GM19035 (cell line): ENCODE data around the gene MATK.
"Not testable (repeated sequence)": the region's sequence is repeated elsewhere in the genome, so short reads cannot be mapped to it uniquely, and the experiment has no call there.

Experiments used
- ATAC-seq: cut with Tn5 transposase; IDR thresholded peaks from one replicate; pipeline ENCODE4 v1.9.1; 2021; ENCODE audit not compliant: unreplicated experiment

MATK gene

DNA sequence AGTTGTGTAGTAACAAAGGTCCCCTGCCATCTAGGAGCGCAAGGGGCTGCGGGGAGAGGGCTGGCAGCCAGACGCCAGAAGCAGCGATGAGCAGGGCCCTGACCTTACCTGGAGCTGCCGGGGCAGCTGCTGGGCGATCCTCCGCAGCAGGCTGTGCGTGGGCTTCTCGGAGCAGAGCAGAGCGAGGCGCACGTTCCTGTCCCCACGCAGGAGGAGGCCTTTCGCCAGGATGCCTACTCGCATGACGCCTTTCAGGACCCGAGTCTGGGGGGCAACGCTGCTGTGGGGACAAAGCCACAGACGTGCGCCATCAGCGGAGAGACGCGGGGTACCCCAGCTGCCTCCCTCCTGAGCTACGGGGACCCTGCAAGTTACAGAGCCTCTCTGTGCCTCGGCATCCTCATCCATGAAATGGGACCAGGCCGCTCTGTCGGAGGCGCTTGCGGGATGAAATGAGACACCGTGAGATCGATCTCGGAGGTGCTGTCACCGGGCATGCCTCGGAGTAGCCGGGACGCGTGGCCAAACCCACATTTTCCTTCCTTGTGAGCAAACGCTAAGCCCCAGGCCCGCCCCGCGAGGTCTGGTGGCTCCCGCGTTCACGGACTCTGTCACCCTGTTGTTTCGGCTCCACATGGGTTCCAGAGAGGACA, 30.5 kb upstream of the MATK start:
- no peak for ATAC-seq

DNA sequence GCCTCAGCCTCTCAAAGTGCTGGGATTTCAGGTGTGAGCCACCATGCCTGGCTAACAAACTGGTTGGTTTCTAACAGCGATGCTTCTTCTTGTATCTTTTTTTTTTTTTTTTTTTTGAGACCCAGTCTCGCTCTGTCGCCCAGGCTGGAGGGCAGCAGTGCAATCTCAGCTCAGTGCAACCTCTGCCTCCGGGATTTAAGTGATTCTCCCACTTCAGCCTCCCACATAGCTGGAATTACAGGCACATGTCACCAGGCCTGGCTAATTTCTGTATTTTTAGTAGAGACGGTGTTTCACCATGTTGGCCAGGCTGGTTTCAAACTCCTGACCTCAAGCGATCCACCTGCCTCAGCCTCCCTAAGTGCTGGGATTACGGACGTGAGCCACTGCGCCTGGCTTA, 30.0 kb upstream of the MATK start:
- not testable (repeated sequence) for ATAC-seq

DNA sequence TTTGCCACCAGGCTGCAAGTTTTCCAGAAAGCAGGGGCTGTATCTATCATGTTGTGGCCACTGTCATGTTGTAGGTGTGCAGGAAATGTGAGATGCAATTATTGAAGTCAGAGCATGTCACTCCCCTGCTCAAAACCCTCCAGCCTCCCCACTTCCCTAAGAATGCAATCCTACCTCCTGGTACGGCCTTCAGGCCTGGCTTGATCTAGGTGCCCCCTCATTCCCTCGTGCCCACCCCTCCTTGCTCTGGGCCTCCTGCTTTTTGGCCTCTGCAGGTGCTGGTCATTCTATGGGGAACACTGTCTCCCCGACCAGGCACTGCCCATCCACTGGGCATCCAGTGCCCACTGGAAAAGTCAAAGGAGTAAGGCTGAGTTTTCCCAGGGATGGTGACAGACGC, 28.5 kb upstream of the MATK start:
- no peak for ATAC-seq

DNA sequence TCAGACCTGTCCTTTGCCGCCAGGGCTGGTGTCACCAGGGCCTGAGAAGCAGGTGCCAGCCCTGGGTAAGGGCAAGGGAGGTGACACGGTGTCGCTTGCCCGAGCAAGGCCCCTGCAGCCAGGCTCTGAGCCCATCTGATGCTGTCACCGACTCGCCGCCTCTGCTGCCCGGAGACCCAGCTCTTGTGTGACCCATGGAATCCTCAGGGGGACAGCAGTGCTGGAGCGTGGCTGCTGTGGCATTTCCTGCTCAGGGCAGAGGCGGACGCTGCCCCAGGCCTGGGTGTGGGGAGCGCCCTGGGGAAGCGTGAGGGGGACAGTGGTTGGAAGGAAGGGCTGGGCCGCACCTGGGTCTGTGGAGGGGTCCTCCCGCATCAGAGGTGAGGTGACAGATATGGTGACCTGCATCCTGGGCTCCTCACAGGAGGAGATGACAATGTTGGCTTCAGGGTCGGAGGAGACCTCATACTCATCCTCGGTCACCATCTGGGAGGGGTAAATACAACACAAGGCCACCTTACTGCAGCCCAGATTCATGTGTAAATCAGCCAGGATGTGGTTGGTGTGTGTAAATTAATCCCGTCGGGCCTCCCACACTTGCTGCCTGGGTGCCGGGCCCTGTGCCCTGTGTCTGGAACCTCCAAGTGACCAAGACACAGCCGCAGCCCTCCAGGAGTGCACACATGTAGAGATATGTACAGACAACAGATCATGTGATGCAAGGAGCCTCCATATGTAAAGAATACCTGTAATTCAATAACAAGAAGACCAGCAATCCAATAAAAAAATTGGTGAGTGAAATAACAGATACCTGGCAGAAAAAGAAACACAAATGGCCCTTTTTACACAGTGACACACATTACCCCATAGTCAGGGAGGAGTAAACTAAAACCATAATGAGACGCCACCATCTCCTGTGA, 27.6 kb upstream of the MATK start:
- ATAC-seq: no peak

DNA sequence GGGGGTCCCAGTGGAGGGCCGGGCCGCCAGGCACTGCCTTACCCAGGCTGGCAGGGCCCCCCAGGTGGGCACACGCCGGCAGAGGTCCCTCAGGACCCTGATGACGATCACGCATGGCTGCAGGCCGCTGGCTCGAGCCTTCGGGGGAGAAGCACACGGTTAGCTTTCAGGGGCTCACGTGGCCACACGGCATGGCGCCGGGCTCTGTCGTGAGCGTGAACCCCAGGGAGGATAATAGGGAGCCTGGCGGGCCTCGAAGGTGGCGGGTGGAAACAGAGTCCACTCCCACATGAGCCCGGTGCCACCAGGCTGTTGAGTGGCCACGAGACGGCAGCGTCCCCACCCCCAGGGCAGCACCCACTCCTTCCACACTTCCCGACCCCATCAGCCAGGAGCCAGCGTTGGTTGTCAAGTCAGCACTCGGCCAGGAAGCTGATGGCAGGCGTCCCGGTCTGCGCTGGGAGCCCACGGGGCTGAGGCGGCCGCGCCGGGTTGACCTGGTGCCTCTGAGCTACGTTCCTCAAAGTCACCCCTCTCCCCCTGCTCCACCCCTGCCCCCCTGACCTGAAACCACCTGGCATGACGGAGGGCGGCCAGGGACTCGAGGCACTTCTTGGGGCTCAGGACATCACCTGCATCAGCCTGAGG, 24.7 kb upstream of the MATK start:
- no peak for ATAC-seq

DNA sequence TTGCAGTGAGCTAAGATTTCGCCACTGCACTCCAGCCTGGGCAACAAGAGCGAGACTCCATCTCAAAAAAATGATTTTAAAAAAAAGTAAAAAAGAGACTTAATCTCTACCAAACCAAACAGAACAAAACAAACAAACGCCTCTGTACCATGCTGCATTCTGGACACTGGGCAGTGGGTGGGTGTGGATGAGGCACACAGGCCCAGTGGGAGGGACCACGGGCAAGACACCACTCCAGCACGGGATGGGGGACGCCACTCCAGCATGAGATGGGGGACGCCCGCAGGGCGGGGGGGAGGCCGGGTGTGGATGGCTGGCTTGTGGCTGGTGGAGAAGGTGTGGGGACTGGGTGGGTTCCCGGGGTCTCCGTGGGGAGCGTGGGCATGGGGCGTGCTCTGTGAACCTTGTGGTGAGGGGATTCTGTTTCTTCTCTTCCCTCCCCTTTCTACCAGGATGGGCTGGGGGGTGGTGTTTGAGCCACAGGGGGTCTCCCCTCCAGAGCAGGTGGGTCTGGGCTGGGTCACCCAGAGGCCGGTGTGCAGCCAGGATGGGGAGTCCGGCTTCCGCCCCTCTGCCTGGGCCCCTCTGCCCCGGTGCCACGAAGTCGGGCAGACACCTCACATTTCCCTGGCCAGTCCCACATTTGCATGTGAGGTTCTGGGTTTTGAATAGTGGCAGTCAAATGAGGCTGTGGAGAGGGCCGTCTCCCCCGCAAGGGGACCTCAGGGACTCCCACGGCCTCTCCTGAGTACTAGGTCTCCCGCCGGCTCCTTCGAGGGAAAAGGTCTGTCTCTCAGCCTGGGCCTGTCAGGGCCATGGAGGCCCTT, 23.9 kb upstream of the MATK start:
- ATAC-seq: no peak

DNA sequence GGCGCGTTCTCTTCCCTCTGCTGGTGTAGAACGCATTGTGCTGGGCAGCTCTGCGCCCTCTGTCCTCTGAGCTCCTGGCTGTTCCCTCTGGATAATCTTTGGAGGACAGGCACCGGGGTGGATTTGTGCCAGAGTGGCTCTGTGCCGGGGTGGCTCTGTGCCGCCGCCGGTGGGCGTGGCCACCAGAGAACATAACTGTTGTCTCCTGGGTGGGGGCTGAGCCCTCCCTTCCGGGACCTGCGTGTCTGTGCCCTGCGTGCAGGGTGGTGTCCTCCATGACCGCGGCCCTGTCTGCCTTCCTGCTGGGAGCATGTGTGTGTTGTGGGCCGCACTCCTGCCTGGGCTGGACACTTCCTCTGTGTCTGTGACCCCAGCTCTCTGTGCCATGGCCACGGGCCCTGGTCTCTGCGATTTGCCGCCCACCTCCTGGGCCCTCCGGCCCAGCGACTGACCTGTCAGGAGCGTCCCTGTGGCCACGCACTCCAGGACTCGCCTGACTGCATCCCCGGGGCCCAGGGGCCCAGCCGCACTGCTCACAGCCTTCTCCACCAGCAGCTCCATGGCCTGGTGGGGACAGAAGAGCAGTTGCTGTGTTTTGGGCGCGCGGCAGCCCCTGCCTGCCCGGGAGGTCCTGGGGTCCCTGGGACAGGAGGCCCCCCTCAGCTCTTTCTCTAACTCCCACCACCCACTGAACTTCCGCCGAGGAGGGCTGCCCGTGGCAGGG, 22.4 kb upstream of the MATK start:
- ATAC-seq: no peak

DNA sequence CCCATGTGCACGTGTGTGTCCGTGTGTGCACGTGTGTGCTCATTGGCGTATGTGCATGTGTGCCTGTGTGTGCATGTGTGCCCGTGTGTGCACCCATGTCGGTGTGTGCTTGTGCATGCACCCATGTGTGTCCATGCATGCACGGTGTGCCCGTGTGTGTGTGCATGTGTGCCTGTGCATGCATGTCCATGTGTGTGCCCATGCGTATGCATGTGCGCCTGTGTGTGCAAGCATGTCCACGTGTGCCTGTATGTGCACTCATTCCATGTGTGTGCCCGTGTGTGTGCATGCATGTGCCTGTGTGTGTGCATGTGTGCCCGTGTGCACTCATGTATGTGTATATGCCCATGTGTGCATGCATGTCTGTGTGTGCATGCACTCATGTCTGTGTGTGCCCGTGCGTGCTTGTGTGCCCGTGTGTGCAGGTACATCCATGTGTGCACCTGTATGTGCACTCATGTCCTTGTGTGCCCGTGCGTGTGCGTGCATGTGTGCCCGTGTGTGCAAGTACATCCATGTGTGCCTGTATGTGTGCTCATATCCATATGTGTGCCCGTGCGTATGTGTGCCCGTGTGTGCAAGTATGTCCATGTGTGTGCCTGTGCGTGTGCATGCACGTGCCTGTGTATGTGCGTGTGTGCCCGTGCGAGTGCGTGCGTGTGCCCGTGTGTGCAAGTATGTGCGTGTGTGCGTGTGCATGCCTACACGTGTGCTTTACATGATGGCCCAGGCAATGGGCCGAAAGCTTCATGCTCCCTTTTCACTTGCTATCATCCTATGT, 21.6 kb upstream of the MATK start:
- ATAC-seq: no peak

DNA sequence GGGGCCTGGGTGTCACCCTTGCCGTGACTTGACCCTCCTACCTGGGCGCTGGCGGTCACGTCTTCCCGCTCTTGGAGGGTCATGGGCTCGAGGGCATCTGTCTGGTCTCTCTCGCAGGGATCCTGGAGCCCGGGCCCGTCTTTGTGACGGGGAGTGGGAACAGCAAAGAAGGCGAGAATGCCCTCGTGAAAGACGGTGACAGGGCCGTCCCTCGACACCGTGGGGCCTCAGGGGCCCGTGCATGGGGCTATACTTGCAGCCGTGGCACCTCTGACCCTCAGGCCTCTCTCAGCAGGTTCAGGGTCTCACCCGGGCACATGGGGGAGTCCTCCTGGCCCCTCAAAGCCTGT, 20.9 kb upstream of the MATK start:
- ATAC-seq: no peak

DNA sequence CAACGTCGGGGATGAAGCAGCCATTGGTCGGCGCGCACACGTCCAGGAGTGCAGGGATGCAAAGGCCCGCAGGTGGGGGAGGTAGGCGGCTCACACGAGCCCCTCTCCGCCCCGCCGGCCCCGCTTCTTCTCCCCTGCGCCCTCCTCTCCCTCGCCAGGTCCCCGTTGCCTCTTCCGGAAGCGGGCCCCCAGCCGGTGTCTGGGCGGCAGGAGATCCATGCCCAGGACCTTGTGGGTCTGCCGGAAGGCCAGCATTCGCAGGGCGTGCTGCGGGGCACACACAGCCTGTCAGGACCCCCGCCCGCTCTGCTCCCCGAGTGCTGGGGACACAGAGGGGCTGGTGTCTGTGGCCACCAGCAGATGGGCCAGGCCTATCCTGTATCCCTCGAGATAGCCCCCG, 19.7 kb upstream of the MATK start:
- no peak for ATAC-seq

DNA sequence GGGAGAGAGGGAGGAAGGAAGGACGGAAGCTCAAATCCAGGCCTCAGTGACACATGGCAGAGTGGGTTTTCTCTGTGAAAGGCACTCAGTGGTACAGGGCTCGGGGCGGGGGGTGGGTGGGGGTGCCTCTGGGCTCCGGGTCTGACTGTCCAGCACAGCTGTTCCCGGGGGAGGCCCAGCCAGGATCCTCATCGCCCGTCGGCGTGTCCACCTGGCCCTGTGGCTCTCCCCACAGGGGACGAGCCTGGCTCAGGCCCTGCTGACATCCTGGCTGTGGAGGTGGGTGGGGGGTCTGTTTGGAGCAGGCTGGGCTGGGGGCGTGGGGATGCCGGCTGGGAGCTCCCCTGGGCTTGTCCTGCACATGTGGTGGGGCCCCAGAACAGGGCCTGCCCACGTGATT, 18.2 kb upstream of the MATK start:
- no peak for ATAC-seq

DNA sequence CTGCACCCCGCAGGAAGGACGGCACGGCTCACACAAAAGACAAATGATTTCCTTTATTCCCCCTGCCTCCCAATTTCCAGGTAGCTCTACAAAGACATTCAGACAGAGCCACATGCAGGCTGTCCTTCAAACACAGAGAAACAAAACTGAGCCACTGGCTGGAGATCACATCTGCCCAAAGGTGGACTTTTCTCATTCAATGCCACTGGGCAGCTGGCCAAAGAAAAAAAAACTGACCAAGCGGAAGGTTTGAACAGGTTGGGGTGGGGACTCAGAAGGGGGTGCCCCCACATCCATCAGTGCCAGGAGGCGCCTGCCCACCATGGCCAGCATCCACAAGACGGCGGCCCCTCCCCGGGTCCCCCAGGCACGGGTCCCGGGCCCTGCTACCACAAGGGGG, 17.8 kb upstream of the MATK start:
- ATAC-seq: no peak

DNA sequence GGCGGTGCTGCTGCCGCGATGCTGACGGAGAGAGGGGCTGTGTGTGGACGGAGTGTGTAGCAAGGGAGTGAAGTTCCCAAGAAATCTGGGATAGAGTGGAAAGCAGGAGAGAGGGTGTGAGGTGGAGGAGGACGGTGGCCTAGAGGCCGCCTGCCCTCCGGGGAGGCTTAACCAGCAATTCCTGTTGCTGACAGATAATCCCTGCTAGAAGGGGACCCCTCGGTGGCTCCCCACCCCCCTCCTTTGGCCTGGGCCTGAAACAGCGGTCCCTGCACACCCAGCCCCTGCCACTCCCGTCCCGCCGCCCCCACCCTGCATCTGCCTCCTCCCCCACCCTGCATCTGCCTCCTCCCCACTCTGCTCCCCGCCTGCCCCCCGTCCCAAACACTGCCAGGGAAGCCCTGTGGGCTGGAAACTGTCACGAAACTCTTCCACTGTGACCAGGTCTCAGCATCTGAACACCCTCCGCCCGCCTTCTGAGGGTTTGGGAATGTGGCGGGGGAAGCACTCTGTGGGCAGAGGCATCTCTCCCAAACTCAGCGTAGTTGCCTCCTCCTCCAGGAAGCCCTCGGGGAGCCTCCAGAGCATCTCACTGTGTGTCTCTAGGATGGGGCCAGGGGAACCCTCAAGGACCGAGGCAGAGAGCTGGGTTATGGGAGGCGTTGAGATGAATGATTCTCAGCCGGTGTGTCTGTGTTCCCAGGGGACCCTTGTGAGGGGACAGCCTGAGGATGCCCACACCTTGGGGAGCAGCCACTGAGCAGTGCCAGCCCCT, 17.1 kb upstream of the MATK start:
- ATAC-seq: no peak

DNA sequence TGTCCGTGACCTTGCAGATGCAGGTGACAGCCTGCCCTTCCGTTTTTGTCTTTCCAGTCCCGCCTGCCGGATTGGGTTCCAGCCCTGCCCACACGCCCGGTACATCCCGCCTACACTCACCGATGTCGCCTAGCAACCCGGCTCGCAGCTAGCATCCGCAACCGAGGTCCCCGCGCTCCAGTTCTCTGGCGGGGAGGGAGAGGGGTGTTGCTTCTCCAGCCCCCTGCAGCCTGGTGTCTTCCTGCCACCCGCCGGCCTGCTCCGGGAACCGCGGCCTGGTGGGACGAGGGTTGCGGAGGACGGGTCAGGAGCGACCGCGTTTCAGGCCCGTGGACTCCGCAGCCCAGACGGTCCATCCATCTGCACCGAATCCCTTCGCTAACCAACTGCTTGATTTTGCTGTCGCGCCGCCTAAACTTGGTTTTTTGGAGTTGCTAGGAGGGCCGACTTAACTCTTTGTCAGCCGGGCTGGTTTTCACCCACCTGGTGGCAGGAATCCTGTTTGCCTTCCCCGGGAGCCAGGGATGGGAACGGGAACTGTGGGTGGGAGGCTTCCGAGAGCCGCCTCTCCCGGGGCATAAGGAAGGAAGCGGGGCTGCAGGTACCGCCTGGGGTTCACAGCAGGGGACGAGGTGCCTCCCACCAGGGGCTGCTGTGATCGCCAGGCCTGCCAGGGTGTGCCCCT, 15.4 kb upstream of the MATK start:
- no peak for ATAC-seq

DNA sequence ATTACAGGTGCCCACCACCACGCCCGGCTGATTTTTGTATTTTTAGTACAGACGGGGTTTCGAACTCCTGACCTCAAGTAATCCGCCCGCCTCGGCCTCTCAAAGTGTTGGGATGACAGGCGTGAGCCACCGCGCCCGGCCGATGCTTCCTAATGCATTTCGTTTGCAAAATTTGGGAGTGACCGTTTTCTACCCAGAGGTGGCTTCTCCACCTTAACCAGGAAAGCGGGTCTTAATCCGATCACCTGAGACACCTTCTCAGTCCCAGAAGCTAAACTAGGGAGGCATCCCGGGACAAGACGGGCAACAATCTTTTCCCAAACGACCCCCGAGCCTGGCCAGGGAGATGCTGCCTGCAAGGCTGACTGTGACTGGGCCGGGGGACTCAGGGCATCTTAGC, 14.8 kb upstream of the MATK start:
- ATAC-seq: no peak

DNA sequence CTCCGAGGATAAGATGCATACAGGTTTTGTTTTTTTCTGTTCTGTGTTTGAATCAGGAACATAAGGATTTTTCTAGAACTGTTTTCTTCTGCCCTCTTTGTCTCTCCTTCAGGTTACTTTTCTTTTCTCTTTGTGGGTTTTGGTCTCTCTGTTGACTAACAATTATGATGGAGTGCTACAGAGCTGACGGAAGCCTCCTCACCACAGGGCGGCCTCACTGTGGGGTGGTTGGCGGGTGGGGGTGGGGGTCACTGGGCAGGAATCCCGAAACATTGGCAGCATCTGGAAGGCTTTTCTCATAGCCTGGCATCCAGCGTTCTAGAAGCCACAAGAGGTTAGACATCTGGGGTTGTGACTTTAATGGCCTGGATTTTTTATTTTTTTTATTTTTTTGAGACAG, 12.0 kb upstream of the MATK start:
- ATAC-seq: no peak

DNA sequence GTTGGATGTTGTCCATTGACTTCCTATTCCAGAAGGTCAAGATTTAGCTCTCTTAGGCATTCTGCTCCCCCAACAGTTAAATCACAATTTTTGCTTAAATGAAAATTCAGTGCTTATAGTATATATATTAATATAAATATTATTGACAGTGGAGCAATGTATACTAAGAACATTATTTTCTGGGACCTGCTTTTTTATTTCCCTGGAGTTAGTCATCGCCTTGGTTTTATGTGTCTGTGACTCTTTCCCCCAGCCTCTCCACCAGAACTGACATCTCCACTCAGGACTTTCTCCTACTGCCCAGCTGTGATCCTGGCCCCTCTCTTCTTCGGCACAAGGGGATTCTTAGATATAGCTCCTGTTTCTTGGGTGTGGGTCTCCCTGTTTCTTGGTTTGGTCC, 10.2 kb upstream of the MATK start:
- no peak for ATAC-seq

DNA sequence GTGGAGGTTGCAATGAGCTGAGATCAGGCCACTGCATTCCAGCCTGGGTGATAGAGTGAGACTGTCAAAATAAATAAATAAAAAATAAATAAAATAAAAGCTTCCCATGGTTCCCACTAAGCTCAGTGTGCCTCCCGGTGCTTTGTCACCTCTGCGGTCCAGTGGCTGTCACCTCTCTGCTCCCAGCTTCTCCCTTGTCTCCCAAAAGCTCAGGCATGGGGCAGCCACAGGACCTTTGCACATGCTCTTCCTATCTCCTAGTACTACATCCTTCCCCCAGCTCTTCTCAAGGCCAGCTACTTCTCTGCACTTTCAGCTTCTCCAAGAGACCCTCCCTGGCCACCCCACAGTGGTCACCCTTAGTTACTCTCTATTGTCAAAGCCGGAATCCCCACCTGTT, 7.6 kb upstream of the MATK start:
- ATAC-seq: no peak

DNA sequence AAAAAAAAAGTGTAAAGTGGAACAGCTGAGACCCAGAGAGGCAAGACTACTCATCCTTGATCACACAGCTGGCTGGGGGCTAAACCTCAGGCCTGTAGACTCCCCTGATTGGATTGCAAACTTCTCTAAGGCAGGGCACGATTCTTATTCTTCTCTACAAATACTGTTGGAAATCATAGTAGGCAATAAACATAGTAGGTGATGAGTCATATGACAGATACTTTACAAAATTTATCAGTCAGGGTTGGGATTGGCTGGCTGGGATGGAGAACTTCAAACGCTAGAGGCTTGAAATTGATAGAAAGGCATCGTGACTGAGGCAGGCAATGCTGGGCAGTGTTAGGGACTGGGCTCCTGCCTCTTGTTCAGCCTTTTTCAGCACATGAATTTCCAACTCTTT, 5.9 kb upstream of the MATK start:
- ATAC-seq: no peak
